OCI-LY1 (cell line): ENCODE results near the gene ZC3H6.
"Not testable (repeated sequence)": the region's sequence is repeated elsewhere in the genome, so short reads cannot be mapped to it uniquely, and the experiment has no call there.

Experiments
- H2AFZ ChIP-seq: fragments of 200-600 bp; sonication (generic), shearing (Covaris generic); 2 replicates; pipeline ENCODE4 v1.6.0; 2014; ENCODE audit warnings: antibody characterized with exemption, mild to moderate bottlenecking, low read length
- H3F3A ChIP-seq: fragments of 200-600 bp; sonication (generic), shearing (Covaris generic); 2 replicates; pipeline ENCODE4 v1.6.0; 2014; ENCODE audit warnings: mild to moderate bottlenecking, antibody characterized with exemption, low read length, moderate library complexity; ENCODE audit not compliant: insufficient read depth
- H3K27ac ChIP-seq: fragments of 200-600 bp; sonication (generic); 2 replicates; pipeline ENCODE4 v1.5.1; 2014; ENCODE audit warnings: low read length, mixed run types, mild to moderate bottlenecking, low read depth; ENCODE audit not compliant: poor library complexity, severe bottlenecking
- H3K27me3 ChIP-seq: fragments of 200-600 bp; sonication (generic); 2 replicates; pipeline ENCODE4 v1.6.0; 2014; ENCODE audit warnings: antibody characterized with exemption, mild to moderate bottlenecking, low read length, moderate library complexity; ENCODE audit not compliant: insufficient read depth
- H3K36me3 ChIP-seq: fragments of 200-600 bp; sonication (generic); 2 replicates; pipeline ENCODE4 v1.6.1; 2014; ENCODE audit warnings: mild to moderate bottlenecking, antibody characterized with exemption, low read length, moderate library complexity, mixed read lengths; ENCODE audit not compliant: insufficient read depth
- H3K4me1 ChIP-seq: fragments of 200-600 bp; sonication (generic); 2 replicates; pipeline ENCODE4 v1.5.1; 2014; ENCODE audit warnings: mild to moderate bottlenecking, low read length, moderate library complexity; ENCODE audit not compliant: insufficient read depth, severe bottlenecking
- H3K4me2 ChIP-seq: fragments of 200-600 bp; sonication (generic), shearing (Covaris generic); 2 replicates; pipeline ENCODE4 v1.6.1; 2014; ENCODE audit warnings: low read length
- H3K4me3 ChIP-seq: fragments of 200-600 bp; sonication (generic); 2 replicates; pipeline ENCODE4 v1.5.1; 2014; ENCODE audit warnings: low read length, low read depth, mild to moderate bottlenecking, mixed read lengths; ENCODE audit not compliant: poor library complexity, severe bottlenecking
- H3K79me2 ChIP-seq: fragments of 200-600 bp; shearing (Covaris generic); 2 replicates; pipeline ENCODE4 v1.6.1; 2016; ENCODE audit warnings: mixed run types, low read length, mixed read lengths; ENCODE audit not compliant: insufficient read depth
- H3K9ac ChIP-seq: fragments of 200-600 bp; sonication (generic), shearing (Covaris generic); 2 replicates; pipeline ENCODE4 v1.6.1; 2014; ENCODE audit warnings: mild to moderate bottlenecking, low read length, mixed read lengths
- H3K9me2 ChIP-seq: fragments of 200-600 bp; sonication (generic), shearing (Covaris generic); 2 replicates; pipeline ENCODE4 v1.6.1; 2014; ENCODE audit warnings: low read depth, mild to moderate bottlenecking, low read length, mixed read lengths
- H3K9me3 ChIP-seq: fragments of 200-600 bp; shearing (Covaris generic); 2 replicates; pipeline ENCODE4 v1.6.1; 2014; ENCODE audit warnings: low read length, mixed read lengths
- H4K20me1 ChIP-seq: fragments of 200-600 bp; sonication (generic), shearing (Covaris generic); 2 replicates; pipeline ENCODE4 v1.6.0; 2016; ENCODE audit warnings: mild to moderate bottlenecking, low read length; ENCODE audit not compliant: insufficient read depth

ZC3H6 gene

DNA sequence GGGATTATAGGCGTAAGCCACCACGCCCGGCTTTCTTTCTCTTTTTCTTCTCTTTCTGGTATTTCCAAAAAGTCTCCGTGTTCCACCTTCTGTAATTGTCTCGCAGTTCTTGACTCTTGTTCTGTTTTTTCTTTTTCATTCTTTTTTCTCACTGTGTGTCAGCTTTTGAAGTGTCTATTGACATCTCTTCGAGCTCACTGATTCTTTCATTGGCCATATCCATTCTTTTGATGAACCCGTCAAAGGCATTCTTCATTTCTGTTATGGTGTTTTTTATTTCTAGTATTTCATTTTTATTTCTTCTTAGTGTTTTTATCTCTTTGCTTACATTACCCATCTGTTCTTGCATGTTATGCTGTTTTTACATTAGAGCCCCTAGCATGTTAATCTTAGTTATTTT is 84.7 kb downstream of the ZC3H6 start:
- not testable (repeated sequence) for H3K79me2 ChIP-seq, H3K4me2 ChIP-seq, H3F3A ChIP-seq, H3K4me1 ChIP-seq, H4K20me1 ChIP-seq, H3K27ac ChIP-seq, H3K9me3 ChIP-seq, H3K9ac ChIP-seq, H3K36me3 ChIP-seq, H3K9me2 ChIP-seq, H2AFZ ChIP-seq, H3K4me3 ChIP-seq, H3K27me3 ChIP-seq
